H9 (cell line): ENCODE data around the gene SETDB2. TPM values are rescaled to one million over a fixed set of nuclear protein-coding genes. Genes with fewer than 3 reads are reported as not detected.

Experiments
- DNase-seq: peaks from one replicate; pipeline ENCODE4 v3.0.0-alpha.2; 2017
- H2AFZ ChIP-seq: one replicate; pipeline ENCODE4 v1.6.1; 2013; ENCODE audit warnings: mild to moderate bottlenecking, low read length, control low read depth, moderate library complexity
- H2AK5ac ChIP-seq: 2 replicates; pipeline ENCODE4 v1.6.1; 2013; ENCODE audit warnings: low read length, control low read depth, mixed read lengths; ENCODE audit not compliant: insufficient read length
- H2BK120ac ChIP-seq: one replicate; pipeline ENCODE4 v1.6.1; 2013; ENCODE audit warnings: low read depth, mild to moderate bottlenecking, low read length, control low read depth, inconsistent platforms; ENCODE audit not compliant: poor library complexity, severe bottlenecking
- H2BK12ac ChIP-seq: 2 replicates; pipeline ENCODE4 v1.6.1; 2013; ENCODE audit warnings: low read length, control low read depth, mixed read lengths, low read depth; ENCODE audit not compliant: insufficient read length
- H2BK15ac ChIP-seq: 2 replicates; pipeline ENCODE4 v1.6.1; 2013; ENCODE audit warnings: low read depth, low read length, control low read depth
- H2BK20ac ChIP-seq: one replicate; pipeline ENCODE4 v1.6.1; 2013; ENCODE audit warnings: low read depth, mild to moderate bottlenecking, low read length, control low read depth, inconsistent platforms; ENCODE audit not compliant: poor library complexity, severe bottlenecking
- H2BK5ac ChIP-seq: 2 replicates; pipeline ENCODE4 v1.6.1; 2013; ENCODE audit warnings: low read length, control low read depth, mixed read lengths; ENCODE audit not compliant: insufficient read length
- H3K14ac ChIP-seq: 2 replicates; pipeline ENCODE4 v1.6.1; 2013; ENCODE audit warnings: low read length, control low read depth; ENCODE audit not compliant: insufficient read depth
- H3K18ac ChIP-seq: 2 replicates; pipeline ENCODE4 v1.6.1; 2013; ENCODE audit warnings: low read depth, mild to moderate bottlenecking, mixed read lengths, low read length, control low read depth; ENCODE audit not compliant: insufficient read length
- H3K23ac ChIP-seq: 2 replicates; pipeline ENCODE4 v1.6.1; 2013; ENCODE audit warnings: low read length, control low read depth, mixed read lengths, low read depth; ENCODE audit not compliant: insufficient read length
- H3K23me2 ChIP-seq: 2 replicates; pipeline ENCODE4 v1.6.1; 2013; ENCODE audit warnings: low read depth, mild to moderate bottlenecking, mixed read lengths, low read length, control low read depth; ENCODE audit not compliant: insufficient read length, poor library complexity, severe bottlenecking
- H3K27ac ChIP-seq: 2 replicates; pipeline ENCODE4 v1.5.1; 2013; ENCODE audit warnings: low read length, control low read depth, mixed read lengths, low read depth; ENCODE audit not compliant: insufficient read length
- H3K27me3 ChIP-seq: 2 replicates; pipeline ENCODE4 v1.6.1; 2013; ENCODE audit warnings: low read length, control low read depth, inconsistent platforms; ENCODE audit not compliant: insufficient read depth
- H3K4ac ChIP-seq: 2 replicates; pipeline ENCODE4 v1.6.1; 2013; ENCODE audit warnings: low read depth, mild to moderate bottlenecking, control low read depth, inconsistent platforms, low read length, moderate library complexity
- H3K4me1 ChIP-seq: 2 replicates; pipeline ENCODE4 v1.6.1; 2013; ENCODE audit warnings: low read length, control low read depth, inconsistent platforms; ENCODE audit not compliant: insufficient read depth
- H3K4me2 ChIP-seq: 2 replicates; pipeline ENCODE4 v1.6.1; 2013; ENCODE audit warnings: low read length, control low read depth, mixed read lengths; ENCODE audit not compliant: insufficient read length, insufficient read depth
- H3K56ac ChIP-seq: 2 replicates; pipeline ENCODE4 v1.6.1; 2013; ENCODE audit warnings: low read depth, mild to moderate bottlenecking, mixed read lengths, low read length, control low read depth; ENCODE audit not compliant: insufficient read length
- H3K79me1 ChIP-seq: 2 replicates; pipeline ENCODE4 v1.6.1; 2013; ENCODE audit warnings: low read depth, mild to moderate bottlenecking, moderate library complexity, low read length, control low read depth, inconsistent platforms; ENCODE audit not compliant: insufficient read depth, poor library complexity, severe bottlenecking
- H3K79me2 ChIP-seq: 2 replicates; pipeline ENCODE4 v1.6.1; 2013; ENCODE audit warnings: low read length, control low read depth, inconsistent platforms; ENCODE audit not compliant: insufficient read depth
- H3K9ac ChIP-seq: 2 replicates; pipeline ENCODE4 v1.6.1; 2013; ENCODE audit warnings: low read length, control low read depth, mixed read lengths; ENCODE audit not compliant: insufficient read length; ENCODE audit errors: extremely low read depth
- H3K9me3 ChIP-seq: one replicate; pipeline ENCODE4 v1.6.1; 2013; ENCODE audit warnings: low read depth, low read length, inconsistent platforms; ENCODE audit not compliant: control insufficient read depth
- H3T11ph ChIP-seq: one replicate; pipeline ENCODE4 v1.6.1; 2013; ENCODE audit warnings: mild to moderate bottlenecking, low read length, control low read depth, inconsistent platforms
- H4K20me1 ChIP-seq: one replicate; pipeline ENCODE4 v1.6.1; 2013; ENCODE audit not compliant: control insufficient read depth, insufficient read length, insufficient read depth
- H4K5ac ChIP-seq: 2 replicates; pipeline ENCODE4 v1.6.1; 2013; ENCODE audit warnings: low read depth, mild to moderate bottlenecking, mixed read lengths, low read length, control low read depth; ENCODE audit not compliant: insufficient read length
- H4K8ac ChIP-seq: replicated peaks from 2 replicates; pipeline ENCODE4 v1.6.1; 2013; ENCODE audit warnings: low read length, control low read depth, mixed read lengths, low read depth; ENCODE audit not compliant: insufficient read length
- H4K91ac ChIP-seq: 2 replicates; pipeline ENCODE4 v1.6.1; 2013; ENCODE audit warnings: low read depth, mild to moderate bottlenecking, moderate library complexity, mixed read lengths, low read length, control low read depth; ENCODE audit not compliant: insufficient read length
- H3K27ac Mint-ChIP-seq, 3 experiments: 2 replicates in 2 of 3; 3 replicates in 1 of 3; pipeline ENCODE4 v1.8.0; 2020 to 2021; ENCODE audit warnings: mixed read lengths in 3 of 3, mild to moderate bottlenecking in 1 of 3, moderate library complexity in 1 of 3
- H3K27me3 Mint-ChIP-seq: 2 replicates; pipeline ENCODE4 v1.8.0; 2021; ENCODE audit warnings: low read depth, mild to moderate bottlenecking, moderate library complexity, mixed read lengths
- H3K36me3 Mint-ChIP-seq, 3 experiments: 2 replicates in 2 of 3; 3 replicates in 1 of 3; pipeline ENCODE4 v1.8.0; 2020 to 2021; ENCODE audit warnings: low read depth in 3 of 3, mixed read lengths in 3 of 3; ENCODE audit not compliant: insufficient read depth in 1 of 3
- H3K4me1 Mint-ChIP-seq, 2 experiments: 2 replicates each; pipeline ENCODE4 v1.8.0; 2020; ENCODE audit warnings: mixed read lengths in 2 of 2
- H3K4me3 Mint-ChIP-seq, 2 experiments: 2 replicates in 1 of 2; 3 replicates in 1 of 2; pipeline ENCODE4 v1.8.0; 2020 to 2021; ENCODE audit warnings: mild to moderate bottlenecking in 2 of 2, mixed read lengths in 2 of 2, moderate library complexity in 1 of 2
- H3K9me3 Mint-ChIP-seq, 2 experiments: 2 replicates in 1 of 2; 3 replicates in 1 of 2; pipeline ENCODE4 v1.8.0; 2020; ENCODE audit warnings: mild to moderate bottlenecking in 2 of 2, mixed read lengths in 2 of 2, moderate library complexity in 1 of 2
- CTCF ChIP-seq: fragments of 200-600 bp; sonication (generic); conservative IDR thresholded peaks from 3 replicates; pipeline ENCODE4 v1.8.0; 2021; ENCODE audit warnings: antibody characterized with exemption, mild to moderate bottlenecking
- WGBS: extraction: QIAGEN DNeasy Blood & Tissue Kit; methylation state at CpG from one replicate; pipeline ENCODE4 v1.1.7; 2013; ENCODE audit warnings: missing lambda C conversion rate, low lambda C conversion rate, mixed read lengths; ENCODE audit not compliant: insufficient read length; ENCODE audit errors: extremely low coverage; 5-methylcytosine and 5-hydroxymethylcytosine counted together
- total RNA-seq: library from RNA; stranded (reverse); gene quantifications from 2 replicates; pipeline ENCODE4 v1.2.1, GENCODE V29; 2021

Gene SETDB2
- total RNA-seq, 1 experiment from 2014 or later: 5.7 TPM

- H3K4ac ChIP-seq: no peak overlapping the region
- H2BK15ac ChIP-seq: no peak overlapping the region
- H4K20me1 ChIP-seq: no peaks in the 10 kb centered on the region
- no peak overlapping the region for H3K56ac ChIP-seq
- H3K18ac ChIP-seq: no peak overlapping the region
- H3K4me1 ChIP-seq: no peaks in the 10 kb centered on the region
- H2BK12ac ChIP-seq: no peak overlapping the region
- H2AK5ac ChIP-seq: no peak overlapping the region
- no CpG with 5 or more reads among the region's 7 CpGs for WGBS
- no peak overlapping the region for H4K91ac ChIP-seq
- no peak overlapping the region for H3T11ph ChIP-seq
- no peak overlapping the region for H3K23ac ChIP-seq
- no peak overlapping the region for H2AFZ ChIP-seq
- Mint-ChIP-seq H3K4me1 (peaks cover 7 to 9% of the 10 kb centered on the region in 2 experiments; a peak in 1 of 4 replicates), H3K9me3 (no peaks in the 10 kb centered on the region), H3K4me3 (no peak overlapping the region), H3K27me3 (no peaks in the 10 kb centered on the region; the same call in 1 of the 2 replicates), H3K27ac (no peak overlapping the region), H3K36me3 (peaks cover 5 to 43% (median 43%) of the 10 kb centered on the region in 3 experiments; a peak in 6 of 7 replicates)
- no peaks in the 10 kb centered on the region for H3K79me2 ChIP-seq
- H2BK120ac ChIP-seq: no peak overlapping the region
- H3K9ac ChIP-seq: no peak overlapping the region
- H3K9me3 ChIP-seq: no peaks in the 10 kb centered on the region
- no peak overlapping the region for H3K14ac ChIP-seq
- no peak overlapping the region for H2BK5ac ChIP-seq
- TF ChIP-seq CTCF: no peak
- no peak for DNase-seq
- no peak overlapping the region for H4K5ac ChIP-seq
- no peak overlapping the region for H3K4me2 ChIP-seq
- no peaks in the 10 kb centered on the region for H3K27me3 ChIP-seq
- H2BK20ac ChIP-seq: no peak overlapping the region
- H3K23me2 ChIP-seq: no peaks in the 10 kb centered on the region
- no peak overlapping the region for H4K8ac ChIP-seq
- no peak overlapping the region for H3K27ac ChIP-seq
- H3K79me1 ChIP-seq: no peaks in the 10 kb centered on the region
Measured at GRCh38 chr13:49536144-49536873, 92.2 kb downstream of the SETDB2 start.
